GM23248 (cell line): ENCODE data around the gene DLST. TPM values are rescaled to one million over a fixed set of nuclear protein-coding genes. Genes with fewer than 3 reads are reported as not detected.

ENCODE experiments used
- DNase-seq: peaks from one replicate; pipeline ENCODE4 v3.0.0-alpha.2; 2015
- H2AFZ ChIP-seq: fragments of 200-600 bp; sonication (generic); 2 replicates; pipeline ENCODE4 v1.6.1; 2016; ENCODE audit warnings: antibody characterized with exemption
- H3F3A ChIP-seq: fragments of 200-600 bp; sonication (generic); 2 replicates; pipeline ENCODE4 v1.6.1; 2016; ENCODE audit warnings: mild to moderate bottlenecking, antibody characterized with exemption, mixed run types; ENCODE audit not compliant: insufficient read depth
- H3K27ac ChIP-seq: fragments of 200-600 bp; sonication (generic); 2 replicates; pipeline ENCODE4 v1.5.1; 2016; ENCODE audit warnings: mild to moderate bottlenecking
- H3K27me3 ChIP-seq: fragments of 200-600 bp; sonication (generic); replicated peaks from 2 replicates; pipeline ENCODE4 v1.6.1; 2016; ENCODE audit warnings: mild to moderate bottlenecking; ENCODE audit not compliant: insufficient read depth
- H3K36me3 ChIP-seq: fragments of 200-600 bp; sonication (generic); 2 replicates; pipeline ENCODE4 v1.6.1; 2016; ENCODE audit warnings: low read depth, mild to moderate bottlenecking
- H3K4me1 ChIP-seq: fragments of 200-600 bp; sonication (generic); 2 replicates; pipeline ENCODE4 v1.6.1; 2016; ENCODE audit warnings: mild to moderate bottlenecking; ENCODE audit not compliant: insufficient read depth
- H3K4me2 ChIP-seq: fragments of 200-600 bp; sonication (generic); one replicate; pipeline ENCODE4 v1.6.1; 2016; ENCODE audit warnings: mild to moderate bottlenecking; ENCODE audit not compliant: unreplicated experiment
- H3K4me3 ChIP-seq: fragments of 200-600 bp; sonication (generic); 2 replicates; pipeline ENCODE4 v1.5.1; 2016; ENCODE audit warnings: mild to moderate bottlenecking
- H3K79me2 ChIP-seq: fragments of 200-600 bp; sonication (generic); 2 replicates; pipeline ENCODE4 v1.6.1; 2016; ENCODE audit warnings: mild to moderate bottlenecking; ENCODE audit not compliant: insufficient read depth
- H3K9ac ChIP-seq: fragments of 200-600 bp; sonication (generic); 2 replicates; pipeline ENCODE4 v1.6.1; 2016; ENCODE audit warnings: mild to moderate bottlenecking
- H3K9me2 ChIP-seq: fragments of 200-600 bp; sonication (generic); 2 replicates; pipeline ENCODE4 v1.6.1; 2016; ENCODE audit warnings: mixed run types, mild to moderate bottlenecking, moderate library complexity; ENCODE audit not compliant: insufficient read depth
- H3K9me3 ChIP-seq: fragments of 200-600 bp; sonication (generic); one replicate; pipeline ENCODE4 v1.6.1; 2017; ENCODE audit warnings: low read depth
- H4K20me1 ChIP-seq: fragments of 200-600 bp; sonication (generic); 2 replicates; pipeline ENCODE4 v1.6.0; 2016; ENCODE audit not compliant: insufficient read depth
- EZH2 ChIP-seq: fragments of 200-600 bp; sonication (generic); IDR thresholded peaks from 2 replicates; pipeline ENCODE4 v1.6.1; 2018; ENCODE audit warnings: antibody characterized with exemption, mild to moderate bottlenecking; ENCODE audit not compliant: insufficient read depth, poor library complexity, severe bottlenecking
- EZH2phosphoT487 ChIP-seq: fragments of 200-600 bp; sonication (generic); IDR thresholded peaks from 2 replicates; pipeline ENCODE4 v1.6.1; 2018; ENCODE audit warnings: antibody characterized with exemption, moderate library complexity, mild to moderate bottlenecking, low read depth; ENCODE audit not compliant: insufficient read depth
- WGBS, 2 experiments: methylation state at CpG; one replicate each; pipeline ENCODE4 v1.1.6; 2015 to 2017; ENCODE audit warnings: low lambda C conversion rate in 2 of 2, low coverage in 1 of 2; ENCODE audit errors: missing lambda C conversion rate in 2 of 2; 5-methylcytosine and 5-hydroxymethylcytosine counted together
- in situ Hi-C: fragments of 300-500 bp; cut with MboI; formaldehyde crosslinking; loops from 2 replicates; pipeline ENCODE4 v1.15.0; 2020
- polyA plus RNA-seq: library from polyadenylated mRNA; unstranded; fragments of >200 nt; fragmentation: Nextera tagmentation; extraction: Ambion mirVana; gene quantifications from 2 replicates; pipeline ENCODE4 v1.2.1, GENCODE V29; 2016
- total RNA-seq: library from RNA; depleted of rRNA; stranded (reverse); fragments of >200 nt; shearing (Covaris generic); gene quantifications from 2 replicates; pipeline ENCODE4 v1.2.3, GENCODE V29; 2014

The DLST gene
- total and polyA plus RNA-seq, 2 experiments from 2014 or later: 11.8 to 60.8 TPM

- Histone ChIP-seq H2AFZ (no peak overlapping the region), H3K4me2 (no peak overlapping the region), H3K27ac (no peak overlapping the region), H3K36me3 (no peaks in the 10 kb centered on the region), H3K9me3 (no peaks in the 10 kb centered on the region), H3K9ac (no peak overlapping the region), H3K4me1 (peaks cover 30% of the 10 kb centered on the region), H3K9me2 (no peaks in the 10 kb centered on the region), H3F3A (peaks cover 29% of the 10 kb centered on the region), H4K20me1 (no peaks in the 10 kb centered on the region), H3K79me2 (no peaks in the 10 kb centered on the region), H3K27me3 (no peaks in the 10 kb centered on the region), H3K4me3 (no peak overlapping the region)
- no peak for DNase-seq
- 54 to 63% methylated on average over 2 of the region's 2 CpGs for WGBS, 2 experiments
- TF ChIP-seq EZH2: no peak
- TF ChIP-seq EZH2phosphoT487: no peak
- in situ Hi-C loops: loop anchor here (10.0 to 25.0 kb wide), 2 partner anchors 138 to 350 kb away; partner anchors contain the start of gene FOS
Observed at GRCh38 chr14:74937171-74937570, 55.5 kb downstream of the DLST start.

- no peak overlapping the region for H2AFZ ChIP-seq
- 93 to 94% methylated on average over 10 of the region's 10 CpGs for WGBS, 2 experiments
- in situ Hi-C loops: loop anchor here (10.0 to 25.0 kb wide), 2 partner anchors 136 to 348 kb away; partner anchors contain the start of gene FOS
- no peaks in the 10 kb centered on the region for H3K9me3 ChIP-seq
- no peaks in the 10 kb centered on the region for H3K27me3 ChIP-seq
- peaks cover 32% of the 10 kb centered on the region for H3K4me1 ChIP-seq
- no peak overlapping the region for H3K27ac ChIP-seq
- no peaks in the 10 kb centered on the region for H3K79me2 ChIP-seq
- no peak overlapping the region for H3K4me3 ChIP-seq
- no peak overlapping the region for H3K9ac ChIP-seq
- TF ChIP-seq EZH2 (no peak), EZH2phosphoT487 (no peak)
- H3K36me3 ChIP-seq: no peaks in the 10 kb centered on the region
- H3K4me2 ChIP-seq: no peak overlapping the region
- no peaks in the 10 kb centered on the region for H4K20me1 ChIP-seq
- H3K9me2 ChIP-seq: no peaks in the 10 kb centered on the region
- no peak for DNase-seq
- H3F3A ChIP-seq: peaks cover 29% of the 10 kb centered on the region
Observed at GRCh38 chr14:74938531-74939495, 57.1 kb downstream of the DLST start.

- TF ChIP-seq EZH2phosphoT487 (no peak), EZH2 (no peak)
- no peak for DNase-seq
- in situ Hi-C loops: loop anchor here (25.0 kb wide), 1 partner anchor 346 kb away; the partner anchor contains the start of gene FOS
- H3K4me1 ChIP-seq: peaks cover 32% of the 10 kb centered on the region
- no peak overlapping the region for H3K9ac ChIP-seq
- no peak overlapping the region for H3K4me3 ChIP-seq
- no peaks in the 10 kb centered on the region for H4K20me1 ChIP-seq
- H3K36me3 ChIP-seq: no peaks in the 10 kb centered on the region
- H3K9me3 ChIP-seq: no peaks in the 10 kb centered on the region
- H3K4me2 ChIP-seq: no peak overlapping the region
- H3K27me3 ChIP-seq: no peaks in the 10 kb centered on the region
- peak overlapping the region; percentile 54 for H2AFZ ChIP-seq
- WGBS, 2 experiments: 75 to 78% methylated on average over 18 of the region's 18 CpGs
- H3K27ac ChIP-seq: no peak overlapping the region
- H3F3A ChIP-seq: peaks cover 29% of the 10 kb centered on the region
- no peaks in the 10 kb centered on the region for H3K9me2 ChIP-seq
- H3K79me2 ChIP-seq: no peaks in the 10 kb centered on the region
Observed at GRCh38 chr14:74940956-74941565, 59.3 kb downstream of the DLST start.

GRCh38 chr14:74941676-74942097 is 60.0 kb downstream of the DLST start:
- no peaks in the 10 kb centered on the region for H3K9me2 ChIP-seq
- H3K36me3 ChIP-seq: no peaks in the 10 kb centered on the region
- no peak for TF ChIP-seq EZH2phosphoT487
- no peak for TF ChIP-seq EZH2
- H3K9ac ChIP-seq: no peak overlapping the region
- H3F3A ChIP-seq: peaks cover 29% of the 10 kb centered on the region
- H3K4me1 ChIP-seq: peaks cover 32% of the 10 kb centered on the region
- no peaks in the 10 kb centered on the region for H3K79me2 ChIP-seq
- no peaks in the 10 kb centered on the region for H4K20me1 ChIP-seq
- no peaks in the 10 kb centered on the region for H3K9me3 ChIP-seq
- no peak overlapping the region for H3K4me3 ChIP-seq
- H3K27me3 ChIP-seq: no peaks in the 10 kb centered on the region
- H2AFZ ChIP-seq: peak overlapping the region; percentile 54
- 22 to 25% methylated on average over 13 of the region's 13 CpGs for WGBS, 2 experiments
- no peak overlapping the region for H3K4me2 ChIP-seq
- peak; percentile 80 for DNase-seq
- H3K27ac ChIP-seq: no peak overlapping the region
- in situ Hi-C loops: loop anchor here (25.0 kb wide), 1 partner anchor 346 kb away; the partner anchor contains the start of gene FOS
